Superior temporal gyrus (tissue), 1 donor: ENCODE results near the gene CR1.
"Not testable (repeated sequence)": the region's sequence is repeated elsewhere in the genome, so short reads cannot be mapped to it uniquely, and the experiment has no call there.

Source experiments
- DNase-seq: peaks from one replicate; pipeline ENCODE4 v3.0.0-alpha.2; 2016; ENCODE audit errors: extremely low spot score

The CR1 gene

DNA sequence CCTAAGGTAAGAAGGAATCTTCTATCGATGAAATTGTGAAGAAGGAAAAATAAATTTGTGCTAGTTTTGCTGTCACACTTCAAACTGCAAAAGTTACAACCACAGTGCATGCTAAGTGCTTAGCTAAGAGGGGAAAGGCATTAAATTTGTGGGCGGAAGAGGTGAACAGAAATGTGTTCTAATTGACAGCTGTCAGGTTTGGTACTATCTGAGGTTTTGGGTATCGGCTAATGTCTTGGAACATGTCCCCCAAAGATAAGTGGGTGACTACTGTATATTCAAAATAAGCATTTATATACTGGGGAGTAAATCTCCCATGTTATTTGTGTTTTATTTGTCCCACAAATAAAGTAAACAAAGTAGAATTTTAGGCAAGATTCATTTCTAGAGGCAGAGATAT, 8.0 kb downstream of the CR1 start:
- no peak for DNase-seq

DNA sequence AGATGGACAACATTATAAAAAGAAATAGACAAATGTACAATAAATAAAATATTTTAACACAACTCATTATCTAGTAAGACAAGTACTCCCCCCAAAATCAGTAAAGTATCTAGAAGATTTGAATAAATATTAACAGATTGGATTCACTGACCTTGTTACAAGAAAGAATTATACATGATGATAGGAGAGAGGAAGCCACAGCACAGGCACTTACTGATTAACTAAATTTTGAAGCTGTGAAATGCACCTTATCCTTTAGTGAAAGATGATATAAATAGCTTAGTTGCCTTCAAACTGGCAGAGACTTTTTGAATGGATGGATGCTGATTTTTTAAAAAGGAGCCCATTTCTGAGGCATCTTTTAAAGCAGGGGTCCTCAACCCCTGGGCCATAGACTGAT, 8.5 kb downstream of the CR1 start:
- no peak for DNase-seq

GRCh38 chr1:207510444-207510843, 14.5 kb downstream of the CR1 start:
- DNase-seq, result no peak

- no peak for DNase-seq
Measured at GRCh38 chr1:207514890-207515289, 18.9 kb downstream of the CR1 start.

GRCh38 chr1:207516729-207517128, 20.8 kb downstream of the CR1 start:
- DNase-seq, result no peak

GRCh38 chr1:207518608-207519236, 22.8 kb downstream of the CR1 start:
- DNase-seq, result no peak

GRCh38 chr1:207519505-207520399, 23.8 kb downstream of the CR1 start:
- DNase-seq, result peak; percentile 48

GRCh38 chr1:207520400-207521345, 24.7 kb downstream of the CR1 start:
- peak; percentile 39 for DNase-seq

DNA sequence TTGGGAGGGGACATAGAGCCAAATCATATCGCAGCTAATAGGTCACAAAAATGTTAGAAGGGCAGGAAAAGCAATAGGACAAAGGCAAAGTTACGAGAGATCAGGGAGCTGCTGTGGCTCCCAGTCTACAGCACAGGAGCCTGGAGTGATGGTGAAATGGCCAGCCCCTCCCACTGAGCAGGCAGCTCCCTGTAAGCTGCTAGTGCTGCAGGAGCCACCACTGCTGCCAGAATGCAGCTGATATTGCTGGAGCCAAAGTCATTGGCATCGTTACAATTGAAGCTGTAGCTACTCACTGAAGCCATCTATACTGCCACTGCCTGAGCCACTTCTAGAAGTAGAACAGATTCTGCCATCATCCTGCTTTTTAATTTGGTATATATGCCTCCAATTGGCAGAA, 29.3 kb downstream of the CR1 start:
- not testable (repeated sequence) for DNase-seq

- DNase-seq, result not testable (repeated sequence)
Measured at GRCh38 chr1:207528401-207528800, 32.4 kb downstream of the CR1 start.

DNA sequence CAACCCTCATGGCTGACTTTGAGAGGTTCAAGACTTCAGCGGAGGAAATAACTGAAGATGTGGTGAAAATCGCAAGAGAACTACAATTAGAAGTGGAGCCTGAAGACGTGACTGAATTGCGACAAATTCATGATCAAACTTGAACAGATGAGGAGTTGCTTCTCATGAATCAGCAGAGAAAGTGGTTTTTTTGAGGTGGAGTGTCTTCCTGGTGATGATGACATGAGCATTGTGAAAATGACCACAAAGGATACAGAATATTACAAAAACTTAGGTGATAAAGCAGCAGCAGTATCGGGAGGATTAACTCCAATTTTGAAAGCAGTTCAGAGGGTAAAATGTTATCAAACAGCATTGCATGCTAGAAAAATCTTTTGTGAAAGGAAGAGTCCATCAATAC, 40.3 kb downstream of the CR1 start:
- DNase-seq, result not testable (repeated sequence)

GRCh38 chr1:207546677-207547357, 50.9 kb downstream of the CR1 start:
- not testable (repeated sequence) for DNase-seq

DNA sequence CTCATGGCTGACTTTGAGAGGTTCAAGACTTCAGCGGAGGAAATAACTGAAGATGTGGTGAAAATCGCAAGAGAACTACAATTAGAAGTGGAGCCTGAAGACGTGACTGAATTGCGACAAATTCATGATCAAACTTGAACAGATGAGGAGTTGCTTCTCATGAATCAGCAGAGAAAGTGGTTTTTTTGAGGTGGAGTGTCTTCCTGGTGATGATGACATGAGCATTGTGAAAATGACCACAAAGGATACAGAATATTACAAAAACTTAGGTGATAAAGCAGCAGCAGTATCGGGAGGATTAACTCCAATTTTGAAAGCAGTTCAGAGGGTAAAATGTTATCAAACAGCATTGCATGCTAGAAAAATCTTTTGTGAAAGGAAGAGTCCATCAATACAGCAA, 58.9 kb downstream of the CR1 start:
- not testable (repeated sequence) for DNase-seq

DNA sequence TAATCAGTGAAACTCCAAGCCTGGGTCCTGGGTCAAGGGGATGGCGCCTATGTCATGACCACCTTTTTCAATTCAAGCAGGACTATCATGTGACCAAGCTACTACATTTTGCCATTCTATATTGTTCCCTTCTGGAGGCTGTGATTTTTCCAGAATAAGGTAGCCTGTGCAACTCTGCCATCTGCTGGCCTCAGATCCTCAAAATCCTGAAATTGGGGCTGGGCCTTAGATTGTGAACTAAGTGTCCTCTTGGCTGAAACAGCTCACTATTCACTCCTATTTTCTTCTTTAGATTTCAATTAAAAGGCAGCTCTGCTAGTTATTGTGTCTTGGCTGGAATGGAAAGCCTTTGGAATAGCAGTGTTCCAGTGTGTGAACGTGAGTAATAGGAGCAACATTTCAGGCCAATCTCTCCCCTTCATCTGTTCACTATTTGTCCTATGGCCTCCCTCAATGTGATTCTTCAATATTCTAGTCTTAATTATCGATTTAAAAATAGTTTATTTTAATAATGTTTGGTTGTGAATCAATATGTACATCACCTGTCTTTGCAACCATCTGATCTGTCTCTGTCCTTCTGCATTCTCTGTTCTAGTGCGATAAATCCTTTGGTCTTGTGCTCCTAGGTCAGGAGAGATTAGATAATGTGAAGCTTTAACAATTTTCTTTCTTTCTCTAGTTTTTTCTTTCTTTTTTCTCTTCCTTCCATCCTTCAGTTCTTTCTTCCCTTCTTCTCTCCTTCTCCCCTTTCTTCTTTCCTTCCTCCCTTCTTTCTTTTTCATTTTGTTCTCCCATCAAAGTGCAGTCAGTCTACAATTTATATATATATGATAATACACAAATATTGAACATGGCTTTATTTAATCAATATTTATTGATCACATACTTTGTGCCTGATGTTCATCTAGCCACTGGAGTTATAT, 69.8 kb downstream of the CR1 start:
- DNase-seq, result peak; percentile 86

DNA sequence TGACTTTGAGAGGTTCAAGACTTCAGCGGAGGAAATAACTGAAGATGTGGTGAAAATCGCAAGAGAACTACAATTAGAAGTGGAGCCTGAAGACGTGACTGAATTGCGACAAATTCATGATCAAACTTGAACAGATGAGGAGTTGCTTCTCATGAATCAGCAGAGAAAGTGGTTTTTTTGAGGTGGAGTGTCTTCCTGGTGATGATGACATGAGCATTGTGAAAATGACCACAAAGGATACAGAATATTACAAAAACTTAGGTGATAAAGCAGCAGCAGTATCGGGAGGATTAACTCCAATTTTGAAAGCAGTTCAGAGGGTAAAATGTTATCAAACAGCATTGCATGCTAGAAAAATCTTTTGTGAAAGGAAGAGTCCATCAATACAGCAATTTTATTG, 76.0 kb downstream of the CR1 start:
- DNase-seq, result not testable (repeated sequence)

DNA sequence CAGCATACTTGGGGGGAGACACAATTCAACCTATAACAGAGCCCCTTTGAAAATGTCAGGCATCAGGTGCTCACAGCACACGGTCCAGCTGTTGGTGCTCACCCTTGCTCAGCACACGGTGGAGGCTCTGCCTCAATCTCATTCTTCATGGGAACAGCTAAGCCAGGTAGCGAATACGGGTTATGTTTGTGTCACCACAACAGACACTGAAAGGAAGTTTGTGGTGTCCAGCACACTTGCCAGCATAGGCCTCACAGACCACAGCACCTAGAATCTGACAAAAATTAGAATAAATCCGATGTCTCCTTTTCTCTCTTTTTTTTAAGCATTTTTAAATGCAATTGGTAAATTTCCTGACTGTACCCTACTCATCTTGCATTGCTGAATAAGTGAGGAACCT, 77.1 kb downstream of the CR1 start:
- not testable (repeated sequence) for DNase-seq

DNA sequence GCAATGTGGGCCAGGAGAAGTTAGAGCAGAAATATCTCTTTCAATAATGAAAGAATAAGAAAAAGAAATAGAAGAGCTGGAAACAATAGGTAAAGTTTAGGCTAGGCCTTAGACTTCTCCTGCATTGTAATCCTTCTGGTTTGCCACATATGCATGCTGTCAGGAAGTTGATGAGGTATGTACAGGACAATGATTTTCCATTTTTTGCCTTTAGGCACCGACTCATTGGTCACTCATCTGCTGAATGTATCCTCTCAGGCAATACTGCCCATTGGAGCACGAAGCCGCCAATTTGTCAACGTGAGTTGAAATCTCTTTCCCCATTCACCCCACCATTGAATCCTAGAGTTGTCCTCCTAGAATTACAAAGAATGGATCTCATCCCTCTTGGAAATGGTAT, 79.4 kb downstream of the CR1 start:
- not testable (repeated sequence) for DNase-seq

DNA sequence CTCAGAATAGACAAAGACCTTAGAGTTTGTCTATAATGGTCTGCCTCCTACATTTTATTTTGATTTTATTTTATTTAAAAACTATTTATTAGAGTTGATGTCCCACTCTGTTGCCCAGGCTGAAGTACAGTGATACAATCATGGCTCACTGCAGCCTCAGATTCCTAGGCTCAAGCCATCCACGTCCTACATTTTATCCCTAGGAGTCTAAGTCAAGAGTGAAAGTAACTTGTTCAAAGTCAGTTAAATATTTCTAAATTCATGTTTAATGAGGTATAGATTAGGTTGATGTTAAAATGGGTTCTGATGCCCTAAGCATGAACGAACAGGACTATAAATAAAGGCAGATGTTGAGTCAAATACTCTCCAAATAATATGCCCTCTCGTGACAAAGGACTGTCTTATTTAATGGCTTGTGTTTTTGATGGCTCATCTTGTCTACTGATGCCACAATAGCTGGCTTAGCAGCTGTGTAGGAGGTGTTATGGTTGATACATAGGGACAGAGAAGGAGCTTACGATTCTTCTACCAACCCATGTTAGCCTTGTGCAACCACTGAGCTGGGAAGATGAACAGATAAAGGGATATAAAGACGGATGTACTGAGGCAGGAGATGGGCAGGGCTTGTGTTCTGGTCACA, 83.0 kb downstream of the CR1 start:
- no peak for DNase-seq

GRCh38 chr1:207579436-207579799, 83.5 kb downstream of the CR1 start:
- DNase-seq, result peak; percentile 91
